ENCODE data around the gene HPDL. TPM values are rescaled to one million over a fixed set of nuclear protein-coding genes. Genes with fewer than 3 reads are reported as not detected.

The HPDL gene
- total RNA-seq, 1 experiment from 2014 or later: 8.4 TPM

DNA sequence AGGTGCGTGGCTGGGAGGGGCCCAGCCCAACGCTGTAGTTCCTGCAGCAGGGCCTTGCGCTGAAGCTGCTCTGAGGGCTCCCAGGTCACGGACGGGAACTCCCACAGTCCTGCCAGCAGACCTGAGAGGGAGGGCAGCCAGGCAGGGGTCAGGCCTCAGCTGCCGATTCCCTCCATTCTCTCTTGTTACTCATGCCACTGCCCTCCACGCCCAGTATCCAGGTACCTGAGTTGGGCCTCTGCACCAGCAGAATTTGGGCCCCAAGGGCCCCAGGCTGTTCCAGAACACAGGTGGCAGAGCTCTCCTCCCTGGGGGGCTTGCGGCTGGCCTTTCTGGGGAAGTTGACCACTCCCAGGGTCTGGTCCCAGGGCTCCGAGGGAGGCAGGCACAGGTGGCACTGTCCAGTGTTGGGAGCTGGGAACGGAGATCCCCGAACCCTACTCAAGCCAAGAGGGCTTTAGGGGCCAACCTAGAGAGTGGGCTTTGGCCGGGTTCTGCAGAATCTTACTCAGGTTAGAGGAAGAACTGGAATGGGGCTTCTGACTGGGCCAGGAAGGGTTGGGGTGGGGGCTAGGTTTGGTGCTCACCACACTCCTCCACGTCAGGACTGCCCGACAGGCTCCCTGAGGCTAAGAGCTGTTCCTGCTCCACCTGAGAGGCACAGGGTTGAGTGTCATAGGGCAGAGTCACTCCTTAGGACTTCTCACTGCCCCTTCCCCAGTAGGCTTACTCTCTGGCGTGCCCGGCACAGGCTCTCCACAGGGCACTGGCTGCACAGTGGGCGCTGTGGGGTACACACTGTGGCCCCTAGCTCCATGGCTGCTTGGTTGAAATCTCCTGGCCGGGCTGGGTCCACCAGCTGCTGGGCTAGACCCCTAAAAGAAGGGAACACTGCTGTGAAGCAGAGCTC lies 5.0 kb downstream of the HPDL start:
- Mint-ChIP-seq H3K9me3 (ENCODE audit: low read depth, unreplicated experiment) (no peaks in the 10 kb centered on the region), H3K27ac (ENCODE audit: unreplicated experiment) (no peak overlapping the region), H3K4me1 (ENCODE audit: low read depth, unreplicated experiment) (peaks cover 45% of the 10 kb centered on the region), H3K4me3 (ENCODE audit: low read depth, unreplicated experiment) (no peak overlapping the region), H3K27me3 (ENCODE audit: unreplicated experiment) (no peaks in the 10 kb centered on the region), H3K36me3 (ENCODE audit: insufficient read depth, unreplicated experiment) (peaks cover 28% of the 10 kb centered on the region)
- CTCF ChIA-PET: no interaction called here
- no TSS peak for BruUV-seq (replicated peaks)
- TF ChIP-seq, protein P1, sequence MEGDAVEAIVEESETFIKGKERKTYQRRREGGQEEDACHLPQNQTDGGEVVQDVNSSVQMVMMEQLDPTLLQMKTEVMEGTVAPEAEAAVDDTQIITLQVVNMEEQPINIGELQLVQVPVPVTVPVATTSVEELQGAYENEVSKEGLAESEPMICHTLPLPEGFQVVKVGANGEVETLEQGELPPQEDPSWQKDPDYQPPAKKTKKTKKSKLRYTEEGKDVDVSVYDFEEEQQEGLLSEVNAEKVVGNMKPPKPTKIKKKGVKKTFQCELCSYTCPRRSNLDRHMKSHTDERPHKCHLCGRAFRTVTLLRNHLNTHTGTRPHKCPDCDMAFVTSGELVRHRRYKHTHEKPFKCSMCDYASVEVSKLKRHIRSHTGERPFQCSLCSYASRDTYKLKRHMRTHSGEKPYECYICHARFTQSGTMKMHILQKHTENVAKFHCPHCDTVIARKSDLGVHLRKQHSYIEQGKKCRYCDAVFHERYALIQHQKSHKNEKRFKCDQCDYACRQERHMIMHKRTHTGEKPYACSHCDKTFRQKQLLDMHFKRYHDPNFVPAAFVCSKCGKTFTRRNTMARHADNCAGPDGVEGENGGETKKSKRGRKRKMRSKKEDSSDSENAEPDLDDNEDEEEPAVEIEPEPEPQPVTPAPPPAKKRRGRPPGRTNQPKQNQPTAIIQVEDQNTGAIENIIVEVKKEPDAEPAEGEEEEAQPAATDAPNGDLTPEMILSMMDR (IDR thresholded peaks at IDR 0.05; ENCODE audit: unreplicated experiment): no peak
- intact Hi-C loops (cut with micrococcal nuclease; ENCODE audit: unreplicated experiment): no loop called here
- no peak for DNase-seq

DNA sequence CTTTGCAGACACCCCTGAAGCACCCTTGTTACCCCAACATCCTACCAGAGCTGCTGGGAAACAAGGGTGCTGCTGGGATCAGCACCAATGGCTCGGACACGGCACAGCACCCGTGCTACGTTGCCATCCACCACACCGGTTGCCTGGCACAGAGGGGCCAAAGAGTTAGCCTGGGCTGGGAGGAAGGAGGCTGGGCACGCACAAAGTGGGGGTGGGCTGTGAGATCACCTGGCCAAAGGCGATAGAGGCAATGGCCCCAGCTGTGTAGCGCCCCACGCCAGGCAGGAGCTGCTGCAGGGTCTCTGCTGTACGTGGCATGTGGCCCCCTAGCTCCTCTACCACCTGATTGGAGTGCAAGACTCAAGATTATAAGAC lies 5.6 kb downstream of the HPDL start:
- no TSS peak for BruUV-seq (replicated peaks)
- Mint-ChIP-seq H3K27ac (ENCODE audit: unreplicated experiment) (no peak overlapping the region), H3K36me3 (ENCODE audit: insufficient read depth, unreplicated experiment) (peaks cover 21% of the 10 kb centered on the region), H3K4me3 (ENCODE audit: low read depth, unreplicated experiment) (no peak overlapping the region), H3K9me3 (ENCODE audit: low read depth, unreplicated experiment) (no peaks in the 10 kb centered on the region), H3K27me3 (ENCODE audit: unreplicated experiment) (no peaks in the 10 kb centered on the region), H3K4me1 (ENCODE audit: low read depth, unreplicated experiment) (peaks cover 51% of the 10 kb centered on the region)
- no peak for DNase-seq
- TF ChIP-seq, protein P1 (IDR thresholded peaks at IDR 0.05; ENCODE audit: unreplicated experiment): no peak
- CTCF ChIA-PET: no interaction called here
- intact Hi-C loops (cut with micrococcal nuclease; ENCODE audit: unreplicated experiment): no loop called here

DNA sequence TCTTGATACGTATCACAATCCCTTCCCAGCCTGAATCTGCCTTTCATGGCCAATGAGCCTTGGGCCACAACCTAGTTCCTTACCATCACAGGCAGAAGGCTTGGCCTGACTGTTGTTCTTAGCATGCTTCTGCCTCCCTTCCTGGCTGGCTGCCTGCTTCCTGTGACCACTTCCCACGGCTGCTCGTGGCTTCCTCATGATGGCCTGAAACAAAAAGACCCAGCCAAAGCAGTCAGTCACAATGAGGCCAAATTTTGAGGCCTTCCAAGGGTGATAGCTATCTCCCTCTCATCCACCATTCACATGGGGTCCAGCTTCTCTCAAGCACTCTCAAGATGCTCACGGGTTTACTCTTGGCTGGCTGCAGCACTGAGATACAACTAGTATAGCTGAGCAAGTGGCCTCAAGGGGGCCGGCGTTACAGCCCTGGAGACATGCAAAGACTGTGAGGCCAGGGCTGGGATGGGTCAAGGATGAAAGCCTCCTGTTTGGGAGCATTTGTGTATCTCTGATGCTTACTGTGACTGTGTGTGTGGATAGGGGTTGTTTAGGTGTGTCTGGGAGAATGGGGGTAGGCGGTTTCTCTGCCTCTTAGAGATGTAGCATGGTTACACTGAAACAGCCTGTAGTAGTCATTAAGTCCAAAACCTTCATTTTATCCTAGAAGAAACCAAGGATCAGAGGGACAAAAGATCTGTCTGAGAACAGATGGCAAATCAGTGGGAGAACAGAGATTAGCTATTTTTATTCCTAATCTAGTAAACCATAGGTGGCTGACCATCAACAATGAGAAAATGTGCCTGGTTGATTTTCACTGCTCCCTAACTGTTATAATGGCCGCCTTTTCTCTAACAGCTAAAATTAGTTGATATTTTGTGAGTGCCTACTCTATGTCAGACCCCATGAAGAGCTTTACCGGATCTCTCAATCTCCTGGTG lies 7.9 kb downstream of the HPDL start:
- Mint-ChIP-seq H3K9me3 (ENCODE audit: low read depth, unreplicated experiment) (peaks cover 4% of the 10 kb centered on the region), H3K36me3 (ENCODE audit: insufficient read depth, unreplicated experiment) (peaks cover 23% of the 10 kb centered on the region), H3K4me3 (ENCODE audit: low read depth, unreplicated experiment) (no peak overlapping the region), H3K27ac (ENCODE audit: unreplicated experiment) (no peak overlapping the region), H3K27me3 (ENCODE audit: unreplicated experiment) (no peaks in the 10 kb centered on the region), H3K4me1 (ENCODE audit: low read depth, unreplicated experiment) (peaks cover 47% of the 10 kb centered on the region)
- CTCF ChIA-PET: no interaction called here
- TF ChIP-seq, protein P1 (IDR thresholded peaks at IDR 0.05; ENCODE audit: unreplicated experiment): no peak
- intact Hi-C loops (cut with micrococcal nuclease; ENCODE audit: unreplicated experiment): no loop called here
- no TSS peak for BruUV-seq (replicated peaks)
- DNase-seq: no peak

DNA sequence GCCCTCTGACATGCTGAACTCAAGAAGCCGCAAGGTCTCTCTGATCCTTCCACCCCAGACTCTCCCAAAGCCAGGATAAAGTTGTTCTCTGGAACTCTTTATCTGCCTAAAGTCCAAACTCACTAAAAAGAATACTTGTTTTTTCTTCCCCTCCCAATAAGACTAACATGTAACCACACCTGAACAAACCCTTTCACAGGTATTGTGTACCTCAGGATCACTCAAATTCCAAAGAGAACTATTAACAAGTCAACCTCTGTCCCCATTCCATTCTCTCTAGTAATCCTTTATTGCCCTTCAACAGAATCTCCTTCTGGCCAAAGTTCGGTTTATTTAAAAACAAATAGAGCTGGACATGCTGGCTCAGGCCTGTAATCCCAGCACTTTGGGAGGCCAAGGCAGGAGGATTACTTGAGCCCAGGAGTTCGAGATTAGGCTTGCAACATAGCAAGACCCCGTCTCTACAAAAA lies 9.2 kb downstream of the HPDL start:
- peak overlapping the region; percentile 37 for H3K27ac Mint-ChIP-seq (ENCODE audit: unreplicated experiment)
- TF ChIP-seq, protein P1 (IDR thresholded peaks at IDR 0.05; ENCODE audit: unreplicated experiment): no peak
- peak overlapping the region; percentile 15 for H3K4me3 Mint-ChIP-seq (ENCODE audit: low read depth, unreplicated experiment)
- BruUV-seq (replicated peaks): no TSS peak
- peaks cover 44% of the 10 kb centered on the region for H3K4me1 Mint-ChIP-seq (ENCODE audit: low read depth, unreplicated experiment)
- DNase-seq: no peak
- peaks cover 4% of the 10 kb centered on the region for H3K9me3 Mint-ChIP-seq (ENCODE audit: low read depth, unreplicated experiment)
- H3K27me3 Mint-ChIP-seq (ENCODE audit: unreplicated experiment): no peaks in the 10 kb centered on the region
- peaks cover 30% of the 10 kb centered on the region for H3K36me3 Mint-ChIP-seq (ENCODE audit: insufficient read depth, unreplicated experiment)
- CTCF ChIA-PET: interaction anchor here (0.6 to 1.1 kb wide), 2 partner anchors 11 to 22 kb away, joined by 3 read pairs; no protein-coding TSS in a partner anchor
- intact Hi-C loops (cut with micrococcal nuclease; ENCODE audit: unreplicated experiment): no loop called here
